Stimulated activated CD8-positive, alpha-beta memory T cell treated with anti-CD3 and anti-CD28 coated beads, Interleukin-4, amount 100 ng/mL, for 24 hours (primary cell): ENCODE measurements around the gene GGA1.
"Not testable (repeated sequence)": the region's sequence is repeated elsewhere in the genome, so short reads cannot be mapped to it uniquely, and the experiment has no call there.

Source experiments
- DNase-seq: peaks from one replicate; pipeline ENCODE4 v3.0.0-alpha.2; 2020; ENCODE audit warnings: low read depth

The GGA1 gene

GRCh38 chr22:37650463-37651136, 42.0 kb downstream of the GGA1 start:
- DNase-seq, result no peak

GRCh38 chr22:37654563-37655251, 46.1 kb downstream of the GGA1 start:
- DNase-seq, result no peak

- no peak for DNase-seq
Measured at GRCh38 chr22:37655252-37655563, 46.6 kb downstream of the GGA1 start.

GRCh38 chr22:37656583-37656982, 47.9 kb downstream of the GGA1 start:
- DNase-seq, result not testable (repeated sequence)

- DNase-seq, result no peak
Measured at GRCh38 chr22:37657590-37658132, 49.0 kb downstream of the GGA1 start.

- peak; percentile 98 for DNase-seq
Measured at GRCh38 chr22:37658133-37659065, 49.8 kb downstream of the GGA1 start, which contains the start of gene PDXP. Gene PDXP, plus strand, starts transcription at chr22:37658723. Its CDS starts 60 bp downstream, at chr22:37658783.

- DNase-seq, result no peak
Measured at GRCh38 chr22:37659066-37659896, 50.6 kb downstream of the GGA1 start.

GRCh38 chr22:37659897-37660708, 51.5 kb downstream of the GGA1 start:
- no peak for DNase-seq

- DNase-seq, result no peak
Measured at GRCh38 chr22:37660709-37661045, 52.0 kb downstream of the GGA1 start.

GRCh38 chr22:37661160-37661924, 52.7 kb downstream of the GGA1 start:
- no peak for DNase-seq

- DNase-seq, result no peak
Measured at GRCh38 chr22:37662039-37662438, 53.4 kb downstream of the GGA1 start.

- no peak for DNase-seq
Measured at GRCh38 chr22:37663521-37664140, 55.0 kb downstream of the GGA1 start.

GRCh38 chr22:37664249-37665101, 55.8 kb downstream of the GGA1 start:
- DNase-seq, result no peak

- DNase-seq, result no peak
Measured at GRCh38 chr22:37665487-37665886, 56.9 kb downstream of the GGA1 start.

- DNase-seq, result no peak
Measured at GRCh38 chr22:37669586-37669985, 61.0 kb downstream of the GGA1 start.

- no peak for DNase-seq
Measured at GRCh38 chr22:37672206-37672919, 63.7 kb downstream of the GGA1 start.

GRCh38 chr22:37672920-37673455, 64.4 kb downstream of the GGA1 start:
- no peak for DNase-seq

- no peak for DNase-seq
Measured at GRCh38 chr22:37674248-37674647, 65.6 kb downstream of the GGA1 start.
